ENCODE measurements around the gene TUBB2B. TPM values are rescaled to one million over a fixed set of nuclear protein-coding genes. Genes with fewer than 3 reads are reported as not detected.
"Not testable (repeated sequence)": the region's sequence is repeated elsewhere in the genome, so short reads cannot be mapped to it uniquely, and the experiment has no call there.

Gene TUBB2B
- total and polyA plus RNA-seq, 2 donors (not counting 1 experiment from before 2014, with no cell fraction given): 14.7 TPM; not detected in 1

GRCh38 chr6:3190056-3190455 lies 37.4 kb downstream of the TUBB2B start:
- POLR2A ChIA-PET: no interaction called here
- 88% methylated on average over 3 of the region's 4 CpGs for WGBS (ENCODE audit: insufficient coverage)
- TF ChIP-seq EZH2 (IDR thresholded peaks at IDR 0.05; ENCODE audit: borderline replicate concordance, insufficient read depth, low read depth, low read length, poor library complexity, severe bottlenecking): no peak
- Histone ChIP-seq H3K9ac (ENCODE audit: low read length) (no peak overlapping the region), H3K4me2 (replicated peaks; ENCODE audit: low read depth, low read length, poor library complexity, severe bottlenecking) (no peak overlapping the region), H3K4me3 (ENCODE audit: control extremely low read depth in 1 of 5, extremely low read depth in 1 of 5, insufficient read depth in 1 of 5, low read depth in 2 of 5, low read length in 4 of 5) (no peak overlapping the region), H3K27ac (ENCODE audit: low read length in 2 of 2) (no peak overlapping the region), H3K27me3 (replicated peaks in 1 of 4; ENCODE audit: control extremely low read depth in 1 of 4, control insufficient read depth in 3 of 4, insufficient read depth in 4 of 4, low read length in 3 of 4) (peaks cover 0 to 5% (median 0%) of the 10 kb centered on the region in 4 experiments), H2AFZ (ENCODE audit: insufficient read depth, low read depth, low read length, poor library complexity, severe bottlenecking) (no peak overlapping the region), H4K20me1 (ENCODE audit: control insufficient read depth, insufficient read depth, low read length, poor library complexity, severe bottlenecking) (no peaks in the 10 kb centered on the region), H3K9me3 (ENCODE audit: control extremely low read depth in 1 of 3, control insufficient read depth in 2 of 3, insufficient read depth in 1 of 3, low read length in 2 of 3) (no peaks in the 10 kb centered on the region), H3K79me2 (ENCODE audit: control insufficient read depth, insufficient read depth, low read length) (no peaks in the 10 kb centered on the region), H3K4me1 (ENCODE audit: control insufficient read depth in 2 of 2, insufficient read depth in 2 of 2, low read length in 2 of 2) (no peaks in the 10 kb centered on the region), H3K36me3 (replicated peaks in 1 of 2; ENCODE audit: control extremely low read depth in 1 of 2, control insufficient read depth in 1 of 2, extremely low read depth in 1 of 2, insufficient read depth in 2 of 2, low read length in 1 of 2) (no peaks in the 10 kb centered on the region)
- intact Hi-C loops (cut with micrococcal nuclease): no loop called here
- DNase-seq (no peak), ATAC-seq (ENCODE audit: low read depth) (no peak)
- Mint-ChIP-seq H3K9me3 (ENCODE audit: insufficient read depth) (no peaks in the 10 kb centered on the region), H3K27ac (no peak overlapping the region), H3K27me3 (peaks cover 10% of the 10 kb centered on the region), H3K4me3 (no peak overlapping the region), H3K4me1 (no peaks in the 10 kb centered on the region)
- CTCF ChIA-PET: no interaction called here

- H2AFZ ChIP-seq (ENCODE audit: insufficient read depth, low read depth, low read length, poor library complexity, severe bottlenecking); H3K27ac ChIP-seq (ENCODE audit: low read length in 2 of 2); ATAC-seq (ENCODE audit: low read depth); H3K36me3 ChIP-seq (replicated peaks in 1 of 2; ENCODE audit: control extremely low read depth in 1 of 2, control insufficient read depth in 1 of 2, extremely low read depth in 1 of 2, insufficient read depth in 2 of 2, low read length in 1 of 2); H3K79me2 ChIP-seq (ENCODE audit: control insufficient read depth, insufficient read depth, low read length); POLR2A ChIA-PET; H3K9ac ChIP-seq (ENCODE audit: low read length); H3K4me3 ChIP-seq (ENCODE audit: control extremely low read depth in 1 of 5, extremely low read depth in 1 of 5, insufficient read depth in 1 of 5, low read depth in 2 of 5, low read length in 4 of 5); DNase-seq; H3K4me3 Mint-ChIP-seq; CTCF ChIA-PET; intact Hi-C loops (cut with micrococcal nuclease); H4K20me1 ChIP-seq (ENCODE audit: control insufficient read depth, insufficient read depth, low read length, poor library complexity, severe bottlenecking); H3K27ac Mint-ChIP-seq; H3K4me1 ChIP-seq (ENCODE audit: control insufficient read depth in 2 of 2, insufficient read depth in 2 of 2, low read length in 2 of 2); H3K27me3 ChIP-seq (replicated peaks in 1 of 4; ENCODE audit: control extremely low read depth in 1 of 4, control insufficient read depth in 3 of 4, insufficient read depth in 4 of 4, low read length in 3 of 4); H3K9me3 Mint-ChIP-seq (ENCODE audit: insufficient read depth); H3K9me3 ChIP-seq (ENCODE audit: control extremely low read depth in 1 of 3, control insufficient read depth in 2 of 3, insufficient read depth in 1 of 3, low read length in 2 of 3); H3K4me1 Mint-ChIP-seq; H3K4me2 ChIP-seq (replicated peaks; ENCODE audit: low read depth, low read length, poor library complexity, severe bottlenecking): not testable (repeated sequence)
- WGBS (ENCODE audit: insufficient coverage): 100% methylated on average over 4 of the region's 10 CpGs
- H3K27me3 Mint-ChIP-seq: peaks cover 18% of the 10 kb centered on the region
These were observed 38.3 kb downstream of the TUBB2B start for GRCh38 chr6:3189192-3189591.
